ENCODE measurements around the gene XIAP. TPM values are rescaled to one million over a fixed set of nuclear protein-coding genes. Genes with fewer than 3 reads are reported as not detected.
"Not testable (repeated sequence)": the region's sequence is repeated elsewhere in the genome, so short reads cannot be mapped to it uniquely, and the experiment has no call there.

Gene XIAP
- 10 to 100 TPM; 28.4 to 31.5 TPM for total RNA-seq
- long read RNA-seq, full-length matches to known transcripts: 3 of 3 reads
- long read RNA-seq, partial matches to known transcripts: 0 of 3 reads
- long read RNA-seq, other reads (novel, unspliced or antisense): 0 of 3 reads

GRCh38 chrX:123859846-123860838 is at the start of gene XIAP:
Gene XIAP, plus strand, starts transcription at chrX:123860053. Its CDS starts 25,610 bp downstream, at chrX:123885663.
- DNase-seq (peak; percentile 88), ATAC-seq (peak; percentile 96 to 99)
- intact Hi-C loops (cut with DNase I): no loop called here

- DNase-seq (no peak), ATAC-seq (no peak)
- intact Hi-C loops (cut with DNase I): no loop called here
These were observed 45.5 kb upstream of the XIAP start for GRCh38 chrX:123814343-123814742.

GRCh38 chrX:123814934-123815394 is 44.9 kb upstream of the XIAP start:
- ATAC-seq, DNase-seq: not testable (repeated sequence)

GRCh38 chrX:123817288-123817894 is 42.5 kb upstream of the XIAP start:
- no peak for DNase-seq
- no peak for ATAC-seq
- intact Hi-C loops (cut with DNase I): no loop called here

More at GRCh38 chrX:123814934-123815394, 44.9 kb upstream of the XIAP start:
- intact Hi-C loops (cut with DNase I): not testable (repeated sequence)

- intact Hi-C loops (cut with DNase I): no loop called here
- ATAC-seq: no peak
- no peak for DNase-seq
These were observed 41.6 kb upstream of the XIAP start for GRCh38 chrX:123818243-123818642.

- ATAC-seq (no peak), DNase-seq (no peak)
- intact Hi-C loops (cut with DNase I): no loop called here
These were observed 36.9 kb upstream of the XIAP start for GRCh38 chrX:123822965-123823364.

GRCh38 chrX:123830309-123830708 is 29.5 kb upstream of the XIAP start:
- intact Hi-C loops (cut with DNase I): loop anchor here in 1 of 2 donors (10.0 kb wide), 1 partner anchor 124 kb away; no protein-coding TSS in a partner anchor
- no peak for DNase-seq

GRCh38 chrX:123833387-123833786 is 26.5 kb upstream of the XIAP start:
- intact Hi-C loops (cut with DNase I): loop anchor here in 1 of 2 donors (10.0 kb wide), 1 partner anchor 121 kb away; no protein-coding TSS in a partner anchor
- DNase-seq: no peak
- ATAC-seq: peak; percentile 68 to 82

More at GRCh38 chrX:123830309-123830708, 29.5 kb upstream of the XIAP start:
- peak in 1 of 2 donors; percentile 55 for ATAC-seq

- intact Hi-C loops (cut with DNase I): loop anchor here in 1 of 2 donors (10.0 kb wide), 1 partner anchor 121 kb away; no protein-coding TSS in a partner anchor
- DNase-seq (no peak), ATAC-seq (no peak)
These were observed 25.7 kb upstream of the XIAP start for GRCh38 chrX:123834116-123834515.

GRCh38 chrX:123835661-123836371 is 24.0 kb upstream of the XIAP start:
- DNase-seq (no peak), ATAC-seq (peak in 1 of 2 donors; percentile 54)
- intact Hi-C loops (cut with DNase I): loop anchor here in 1 of 2 donors (10.0 kb wide), 1 partner anchor 119 kb away; no protein-coding TSS in a partner anchor

- DNase-seq; intact Hi-C loops (cut with DNase I); ATAC-seq: not testable (repeated sequence)
These were observed 14.7 kb upstream of the XIAP start for GRCh38 chrX:123845129-123845528.

GRCh38 chrX:123846577-123847038 is 13.2 kb upstream of the XIAP start:
- intact Hi-C loops (cut with DNase I): no loop called here
- DNase-seq (no peak), ATAC-seq (no peak)

GRCh38 chrX:123847056-123847455 is 12.8 kb upstream of the XIAP start:
- intact Hi-C loops (cut with DNase I): no loop called here

GRCh38 chrX:123849096-123849495 is 10.8 kb upstream of the XIAP start:
- DNase-seq (no peak), ATAC-seq (no peak)
- intact Hi-C loops (cut with DNase I): no loop called here

More at GRCh38 chrX:123847056-123847455, 12.8 kb upstream of the XIAP start:
- no peak for DNase-seq
- ATAC-seq: no peak

GRCh38 chrX:123849906-123850305 is 9.9 kb upstream of the XIAP start:
- ATAC-seq; intact Hi-C loops (cut with DNase I); DNase-seq: not testable (repeated sequence)

- intact Hi-C loops (cut with DNase I): no loop called here
- ATAC-seq (no peak), DNase-seq (no peak)
These were observed 8.8 kb upstream of the XIAP start for GRCh38 chrX:123851079-123851478.

GRCh38 chrX:123854329-123854728 is 5.5 kb upstream of the XIAP start:
- intact Hi-C loops (cut with DNase I): no loop called here
- ATAC-seq (no peak), DNase-seq (no peak)

GRCh38 chrX:123859409-123859845 is 426 bp upstream of the XIAP start:
- no peak for DNase-seq
- peak; percentile 65 to 79 for ATAC-seq
- intact Hi-C loops (cut with DNase I): no loop called here

GRCh38 chrX:123860983-123861382 is 1.1 kb downstream of the XIAP start:
- no peak for ATAC-seq
- intact Hi-C loops (cut with DNase I): no loop called here
- DNase-seq: no peak
